ENCODE data around the gene PRKAG1.

GRCh38 chr12:48954841-48955501 is 63.6 kb downstream of the PRKAG1 start:
- TF ChIP-seq WT1 (tag by site-specific recombination; IDR thresholded peaks at IDR 0.05) (no peak), ZNF530 (tag by site-specific recombination; IDR thresholded peaks at IDR 0.05; ENCODE audit: low read depth) (no peak)

Data from HEK293 (cell line).